HG03196 (cell line): ENCODE results near the gene FOXE3.

Source experiments
- ATAC-seq: cut with Tn5 transposase; IDR thresholded peaks from one replicate; pipeline ENCODE4 v1.9.1; 2021; ENCODE audit not compliant: unreplicated experiment

FOXE3 gene

DNA sequence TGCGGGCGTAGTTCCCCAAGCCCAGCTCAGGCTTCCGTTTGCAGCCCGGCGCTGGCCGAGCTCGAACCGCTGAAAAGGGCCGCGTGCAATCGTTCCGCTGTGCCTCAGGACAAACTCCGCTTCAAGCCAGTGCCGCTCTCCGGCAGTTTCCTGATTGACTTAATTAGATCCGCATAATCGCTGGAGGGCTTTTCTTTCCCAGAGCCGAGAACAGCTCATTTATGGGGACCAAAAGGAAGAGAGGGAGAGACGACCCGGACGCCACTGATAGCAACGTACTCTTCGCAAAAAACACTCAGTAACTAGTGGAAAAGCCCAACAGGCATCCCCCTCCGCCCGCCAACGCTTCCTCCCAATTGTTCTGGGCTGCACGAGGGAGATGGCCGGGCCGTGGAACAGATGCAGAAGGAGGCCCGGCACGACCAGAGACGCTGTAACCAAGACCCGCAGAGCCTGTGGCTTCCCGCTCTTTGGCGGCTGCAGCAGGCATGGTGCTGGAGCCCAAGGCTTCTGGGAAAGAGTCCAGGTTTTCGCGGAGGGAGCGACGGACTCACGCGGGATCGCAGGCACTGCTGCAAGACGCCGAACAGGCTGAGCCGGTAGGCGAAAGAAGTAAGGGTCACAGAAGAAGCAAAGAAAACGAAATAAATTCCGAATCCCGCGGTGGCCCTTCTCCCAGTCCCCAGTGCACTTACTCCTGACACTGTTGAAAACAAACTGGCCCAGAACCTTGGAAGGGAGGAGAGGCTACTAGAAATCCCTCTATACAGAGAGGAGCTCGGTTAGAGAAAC, 18.2 kb downstream of the FOXE3 start:
- no peak for ATAC-seq

DNA sequence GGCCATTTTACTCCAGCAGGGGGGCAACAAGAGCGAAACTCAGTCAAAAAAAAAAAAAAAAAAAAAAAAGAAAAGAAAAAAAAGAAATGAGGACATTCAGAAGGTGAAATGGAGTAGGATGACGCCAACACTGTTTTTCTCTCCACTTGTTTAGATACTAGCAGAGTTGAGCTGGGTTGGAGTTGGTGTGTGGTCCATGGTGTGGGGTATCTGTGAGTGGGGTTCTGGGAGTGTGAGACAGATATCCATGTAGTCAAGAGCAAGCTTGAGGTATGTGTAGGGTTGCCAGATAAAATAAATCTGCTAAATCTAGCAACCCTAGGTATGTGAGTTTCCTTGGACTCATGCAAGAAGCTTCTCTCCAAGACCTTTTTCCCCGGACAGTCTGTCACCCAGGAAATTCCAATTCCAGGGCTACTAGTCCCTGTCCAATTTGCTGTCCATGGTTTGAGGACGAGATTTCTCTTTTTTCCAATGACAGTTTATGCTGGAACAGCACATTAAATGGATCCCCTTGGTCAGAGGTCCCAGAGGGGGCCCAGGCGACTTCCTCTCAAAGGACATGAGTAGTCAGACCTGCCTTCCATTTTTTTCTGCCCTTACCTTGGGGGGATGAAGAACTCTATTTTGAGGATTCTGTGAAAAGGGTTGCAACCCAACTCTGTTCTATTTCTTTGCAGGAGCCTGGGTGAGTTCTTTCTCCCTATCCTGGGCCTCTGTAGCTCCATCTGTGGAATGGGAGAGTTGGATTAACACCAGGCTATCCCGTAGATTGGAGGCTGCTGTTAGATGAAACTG, 19.6 kb downstream of the FOXE3 start:
- no peak for ATAC-seq

DNA sequence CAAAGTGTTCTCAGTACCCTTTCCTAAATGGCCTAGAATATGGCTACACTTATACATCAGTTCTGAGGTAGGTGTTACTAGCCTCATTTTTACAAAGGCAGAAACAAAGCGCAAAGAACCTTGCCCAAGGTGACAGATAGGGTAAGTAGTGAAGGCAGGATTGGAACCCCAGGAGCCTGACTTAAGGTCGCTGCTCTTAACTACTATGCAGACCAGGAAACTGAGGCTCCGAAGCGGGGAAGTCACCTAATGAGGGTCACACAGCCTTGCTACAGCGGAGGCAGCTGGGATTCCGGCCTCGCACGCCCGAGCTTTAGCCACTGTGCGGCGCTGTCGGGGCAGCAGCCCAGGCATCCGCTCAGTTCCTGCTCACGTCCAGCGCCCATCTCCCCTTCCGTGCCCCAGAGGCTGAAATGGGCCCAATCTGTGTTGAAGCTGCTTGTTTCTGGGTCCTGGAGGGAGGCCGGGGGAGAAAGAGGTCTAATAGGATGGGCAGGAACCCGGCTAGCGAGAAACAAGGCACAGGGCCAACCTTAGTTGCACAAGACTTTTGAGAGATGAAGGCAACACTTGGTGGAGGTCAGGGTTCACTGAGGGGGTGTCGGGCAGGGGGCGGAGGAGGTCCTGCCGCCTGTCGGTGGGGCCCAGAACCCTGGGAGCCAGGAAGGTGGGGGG, 20.4 kb downstream of the FOXE3 start:
- ATAC-seq, result peak; percentile 52

DNA sequence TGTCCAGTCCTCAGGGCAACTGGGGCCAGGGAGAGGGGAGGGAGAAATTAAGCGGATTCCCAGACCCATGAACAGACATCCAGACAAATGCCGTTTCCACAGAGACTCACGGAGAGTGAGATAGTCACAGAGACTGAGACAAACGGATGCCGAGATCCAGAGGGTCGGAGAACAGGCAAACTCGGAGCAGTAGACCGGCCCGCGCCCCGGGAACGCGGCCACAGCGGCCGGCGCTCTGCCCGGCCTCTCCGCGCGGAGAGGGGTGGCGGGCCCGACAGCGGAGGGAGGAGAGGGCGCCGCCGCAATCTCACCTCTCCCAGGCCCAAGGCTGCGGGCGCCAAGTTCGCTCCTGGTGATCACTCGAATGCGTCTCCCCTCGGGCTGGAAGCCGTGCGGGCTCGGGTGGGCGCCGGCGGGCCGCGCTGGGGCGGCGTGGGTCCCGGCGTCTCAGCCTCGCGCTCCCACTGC, 20.9 kb downstream of the FOXE3 start:
- ATAC-seq, result peak; percentile 18

DNA sequence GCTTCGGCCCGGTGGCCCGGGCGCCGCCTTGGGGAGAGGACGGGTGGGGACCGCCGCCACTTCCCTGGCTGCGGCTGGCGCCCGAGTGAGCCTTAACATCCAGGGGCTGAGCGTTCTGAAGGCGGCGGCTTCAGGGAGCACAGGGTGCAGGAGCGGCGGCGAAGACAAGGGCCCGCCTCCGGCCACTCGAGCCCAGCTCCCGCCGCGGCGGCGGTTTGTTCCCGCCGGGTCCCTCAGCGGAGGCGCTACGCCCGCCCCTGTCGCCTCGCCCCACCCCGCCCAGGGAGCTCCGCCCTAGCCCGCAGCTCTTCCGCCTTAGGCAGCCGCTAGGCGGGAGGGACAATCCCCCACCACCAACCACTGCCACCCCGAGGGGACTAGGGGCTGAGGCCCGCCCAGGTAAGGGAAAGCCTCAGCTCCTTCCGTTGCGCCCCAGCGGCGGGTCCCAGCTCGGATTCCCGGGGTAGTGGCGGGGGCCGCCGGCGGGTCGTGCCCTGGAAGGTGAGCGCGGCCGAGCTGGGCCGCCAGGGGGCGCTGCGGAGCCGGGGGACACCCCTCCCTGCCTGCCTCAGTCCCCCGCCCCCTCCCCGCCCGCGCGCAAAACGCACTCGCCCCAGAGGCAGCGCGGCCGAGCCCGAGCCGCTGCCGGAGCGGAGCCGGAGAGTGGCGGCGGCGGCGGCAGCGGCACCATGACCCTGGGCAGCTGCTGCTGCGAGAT, 21.5 kb downstream of the FOXE3 start, which contains the start of gene FOXD2:
FOXD2 (plus strand) TSS at position 598 of the 718 bp plus-strand sequence; CDS start at position 690, 92 bp downstream.
- ATAC-seq, result peak; percentile 81

DNA sequence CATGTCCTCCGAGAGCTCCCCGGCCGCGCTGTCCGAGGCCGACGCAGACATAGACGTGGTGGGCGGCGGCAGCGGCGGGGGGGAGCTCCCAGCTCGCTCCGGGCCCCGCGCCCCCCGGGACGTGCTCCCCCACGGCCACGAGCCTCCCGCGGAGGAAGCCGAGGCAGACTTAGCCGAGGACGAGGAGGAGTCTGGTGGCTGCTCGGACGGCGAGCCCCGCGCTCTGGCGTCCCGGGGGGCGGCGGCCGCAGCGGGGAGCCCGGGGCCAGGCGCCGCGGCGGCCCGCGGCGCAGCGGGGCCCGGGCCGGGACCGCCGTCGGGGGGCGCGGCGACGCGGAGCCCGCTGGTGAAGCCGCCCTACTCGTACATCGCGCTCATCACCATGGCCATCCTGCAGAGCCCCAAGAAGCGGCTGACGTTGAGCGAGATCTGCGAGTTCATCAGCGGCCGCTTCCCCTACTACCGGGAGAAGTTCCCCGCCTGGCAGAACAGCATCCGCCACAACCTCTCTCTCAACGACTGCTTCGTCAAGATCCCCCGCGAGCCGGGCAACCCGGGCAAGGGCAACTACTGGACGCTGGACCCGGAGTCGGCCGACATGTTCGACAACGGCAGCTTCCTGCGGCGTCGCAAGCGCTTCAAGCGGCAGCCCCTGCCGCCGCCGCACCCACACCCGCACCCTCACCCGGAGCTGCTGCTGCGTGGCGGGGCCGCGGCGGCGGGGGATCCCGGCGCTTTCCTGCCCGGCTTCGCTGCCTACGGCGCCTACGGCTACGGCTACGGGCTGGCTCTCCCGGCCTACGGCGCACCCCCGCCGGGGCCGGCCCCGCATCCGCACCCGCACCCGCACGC, 22.3 kb downstream of the FOXE3 start:
- no peak for ATAC-seq

GRCh38 chr1:47439017-47439818, 23.1 kb downstream of the FOXE3 start:
- no peak for ATAC-seq

DNA sequence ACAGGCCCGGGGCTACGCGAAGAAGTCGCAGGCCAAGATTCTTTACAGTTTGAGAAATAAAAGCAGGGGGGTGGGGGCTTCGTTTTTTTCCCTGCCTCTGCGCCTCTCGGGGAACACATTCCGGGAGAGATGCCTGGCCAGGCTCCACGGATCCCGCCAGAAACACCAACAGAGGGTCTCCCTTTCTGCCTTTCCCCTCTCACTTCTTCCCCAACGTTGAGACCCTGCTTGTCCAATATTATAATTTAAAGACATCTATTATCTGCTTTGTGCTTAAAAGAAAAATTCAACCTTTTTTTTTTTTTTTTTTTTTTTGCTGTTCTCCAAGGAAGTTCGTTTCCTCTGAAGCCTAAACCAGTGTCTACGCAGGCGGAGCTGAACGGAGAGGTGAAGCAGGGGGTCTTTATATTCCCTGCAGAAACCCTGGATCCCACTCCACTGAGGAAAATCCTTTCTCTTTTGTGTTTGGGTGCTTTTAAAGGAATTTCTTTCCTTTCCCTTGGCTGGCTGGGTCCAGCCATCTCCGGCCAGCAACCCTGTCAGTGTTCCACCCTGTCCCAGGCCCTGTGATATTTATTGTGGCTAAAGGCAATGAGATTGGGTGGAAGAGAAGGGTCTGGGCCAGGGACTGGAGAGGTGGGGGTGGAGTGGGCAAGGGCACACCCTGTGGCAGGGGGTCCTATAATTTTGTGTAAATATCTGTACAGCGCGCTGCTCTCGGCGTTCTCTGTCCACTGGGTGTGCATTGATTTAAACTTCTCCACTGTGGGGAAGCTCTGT, 23.9 kb downstream of the FOXE3 start:
- ATAC-seq, result no peak

DNA sequence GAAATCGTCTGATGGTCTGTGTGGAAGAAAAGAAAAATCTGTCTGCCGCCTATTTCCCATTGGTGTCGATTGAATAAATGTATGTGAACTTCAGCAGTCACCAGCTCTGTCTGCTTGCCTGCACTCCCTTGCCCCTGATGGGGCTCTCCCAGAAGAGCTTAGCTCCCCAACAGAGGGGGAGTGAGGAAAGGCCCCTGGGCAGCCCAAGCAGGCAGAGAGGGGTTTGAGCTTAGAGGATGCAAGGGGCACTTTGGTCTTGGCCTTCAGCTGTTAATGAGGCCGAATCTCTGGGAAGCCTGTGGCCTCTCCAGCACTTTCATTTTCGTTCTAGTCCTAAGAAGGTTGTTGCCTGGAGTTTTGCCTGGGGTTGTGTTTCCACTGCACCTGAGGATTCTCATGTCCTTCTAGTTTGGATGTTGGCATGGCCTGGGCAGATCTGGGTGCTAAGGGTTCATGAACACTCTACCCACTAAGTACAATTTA, 24.6 kb downstream of the FOXE3 start:
- no peak for ATAC-seq

DNA sequence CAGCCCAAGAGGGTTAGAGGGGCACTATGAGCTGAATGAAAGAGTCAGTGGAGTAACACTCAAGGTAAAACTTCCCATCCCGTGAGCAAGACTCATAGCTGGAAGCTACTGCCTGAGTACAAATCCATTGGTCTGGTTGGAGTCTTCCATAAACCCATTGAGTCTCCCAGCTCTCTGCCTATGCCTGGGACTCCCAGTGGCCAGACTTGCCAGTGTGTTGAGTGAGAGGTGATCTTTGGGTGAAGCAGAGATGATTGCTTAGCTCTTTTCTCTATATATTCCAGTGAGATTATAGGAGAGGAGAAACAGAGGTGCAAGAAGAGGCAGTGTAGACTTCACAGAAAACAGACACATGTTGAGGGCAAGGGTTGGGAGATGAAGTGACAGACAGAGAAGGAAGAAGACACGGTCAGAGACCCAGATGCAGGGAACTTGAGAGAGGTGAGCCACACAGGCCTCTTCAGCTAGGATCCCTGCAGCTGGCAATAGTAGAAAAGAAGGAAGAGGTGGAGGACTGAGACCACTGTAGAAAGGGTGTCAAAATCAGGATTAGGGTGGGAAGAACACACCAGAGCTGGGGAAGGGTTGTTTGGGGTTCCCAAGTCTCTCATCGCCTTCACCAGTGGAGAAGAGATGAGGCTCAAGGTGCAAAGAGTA, 25.5 kb downstream of the FOXE3 start:
- ATAC-seq, result no peak

- ATAC-seq, result no peak
Observed at GRCh38 chr1:47442202-47442601, 26.1 kb downstream of the FOXE3 start.

GRCh38 chr1:47442842-47443529, 26.9 kb downstream of the FOXE3 start:
- ATAC-seq, result no peak

DNA sequence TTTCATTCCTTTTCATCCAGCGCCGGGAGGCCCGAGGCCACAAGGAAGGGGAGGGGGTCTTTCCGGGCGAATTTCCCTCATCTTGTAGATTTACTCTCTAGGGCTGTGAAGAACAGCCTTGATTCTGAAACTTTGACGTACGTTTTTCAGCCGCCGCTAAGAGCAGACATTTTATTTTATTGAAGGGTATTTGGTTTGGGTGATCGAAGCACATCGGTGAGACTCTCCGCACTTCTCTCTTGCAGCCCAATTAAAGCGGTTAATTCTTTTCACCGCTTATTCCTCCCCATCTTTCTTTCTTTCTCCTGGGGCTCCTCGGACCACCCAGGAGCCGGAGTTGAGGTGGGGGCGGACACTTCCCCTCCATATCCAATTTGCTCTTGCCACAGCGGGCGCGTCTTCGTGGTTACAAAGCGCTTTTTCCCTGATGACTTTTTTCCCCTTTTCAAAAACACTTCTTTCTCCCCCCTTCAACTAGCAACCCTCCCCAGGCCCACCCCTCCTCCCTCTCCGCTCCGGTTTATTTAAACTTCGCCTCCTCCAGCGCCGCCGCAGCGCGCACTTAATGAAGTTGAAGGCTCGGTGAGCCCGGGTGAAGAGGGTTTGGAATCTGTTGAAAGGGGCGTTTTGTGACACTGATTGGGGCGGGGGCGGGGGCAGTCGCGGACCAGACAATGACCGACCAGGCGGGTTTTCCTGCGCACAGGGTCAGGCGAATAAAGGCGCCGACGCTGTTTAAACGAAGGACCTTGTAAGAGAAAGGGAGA, 27.6 kb downstream of the FOXE3 start:
- ATAC-seq, result no peak

GRCh38 chr1:47444297-47444561, 28.1 kb downstream of the FOXE3 start:
- ATAC-seq, result no peak

DNA sequence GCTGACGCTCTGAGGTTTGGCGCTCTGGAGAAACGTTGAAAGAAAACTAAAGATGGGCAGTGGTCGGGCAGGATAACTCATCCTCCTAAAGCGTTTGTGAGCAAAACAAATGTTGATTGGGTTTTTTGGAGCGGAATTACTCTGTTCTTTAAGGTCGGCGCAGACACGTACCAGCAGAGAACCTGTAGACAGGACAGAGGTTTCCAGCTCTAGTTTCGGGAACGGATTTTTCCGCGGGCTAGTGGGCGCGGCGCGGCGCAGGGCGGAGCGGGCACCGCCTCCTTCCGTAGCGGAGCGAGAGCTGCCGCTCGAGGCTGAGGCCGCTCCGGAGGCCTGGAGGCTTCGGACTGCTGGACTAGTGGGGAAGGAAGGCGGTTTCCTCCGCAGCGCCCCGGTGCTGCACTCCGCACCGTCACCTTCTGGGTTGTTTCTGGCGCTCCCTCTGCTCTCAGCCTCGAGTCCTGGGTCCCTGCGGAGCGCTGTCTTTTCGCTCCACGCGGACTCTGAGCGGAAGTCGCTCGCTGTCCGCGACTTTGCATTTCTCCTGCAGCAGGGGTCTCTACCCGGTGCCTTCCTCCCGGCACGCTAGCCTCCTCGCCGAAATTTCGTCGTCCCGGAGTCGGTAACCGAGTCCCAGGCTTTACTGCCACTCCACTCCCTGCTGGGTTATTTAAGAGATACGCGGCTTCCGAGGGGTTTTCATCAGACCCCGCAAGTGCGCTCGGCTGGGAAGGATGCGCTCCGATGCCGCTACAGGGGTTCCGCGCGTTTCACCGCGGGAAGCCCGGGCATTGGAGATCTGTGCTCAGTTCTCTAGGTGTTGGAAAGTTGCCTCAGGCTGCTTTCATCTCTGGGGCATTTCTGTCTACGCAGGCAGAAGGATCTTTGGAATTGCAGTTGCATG, 28.7 kb downstream of the FOXE3 start:
- no peak for ATAC-seq
